HepG2 (cell line): ENCODE results near the gene MC1R. TPM values are rescaled to one million over a fixed set of nuclear protein-coding genes. Genes with fewer than 3 reads are reported as not detected.
A peak's percentile ranks its signal among the peaks of the same experiment; 100 is the strongest.

Experiments
- DR1 ChIP-seq: sonication (generic); formaldehyde crosslinking; IDR thresholded peaks from 2 replicates; pipeline ENCODE4 v1.8.0; 2021; ENCODE audit warnings: mild to moderate bottlenecking, missing genetic modification reagents, inconsistent platforms
- MAZ ChIP-seq, 2 experiments: sonication (generic) in 1 of 2; formaldehyde crosslinking in 1 of 2; IDR thresholded peaks; 2 replicates each; pipeline versions ENCODE4 v1.5.0 to v1.6.1; 2012 to 2020; ENCODE audit warnings: low read depth in 2 of 2, mild to moderate bottlenecking in 2 of 2, borderline replicate concordance in 1 of 2, improper control_type of control experiment in 1 of 2, low read length in 1 of 2, missing genetic modification reagents in 1 of 2, moderate library complexity in 1 of 2
- RBM39 ChIP-seq: fragments of 200-400 bp; formaldehyde crosslinking; IDR thresholded peaks from one replicate; pipeline ENCODE4 v1.6.1; 2018; ENCODE audit warnings: antibody characterized with exemption, mild to moderate bottlenecking, low read depth, low read length; ENCODE audit not compliant: poor library complexity, severe bottlenecking
- SNAI1 ChIP-seq: sonication (generic); formaldehyde crosslinking; IDR thresholded peaks from 2 replicates; pipeline ENCODE4 v1.5.0; 2020; ENCODE audit warnings: mild to moderate bottlenecking, missing genetic modification reagents, borderline replicate concordance
- ZKSCAN1 ChIP-seq: fragments of 150-350 bp; IDR thresholded peaks from 2 replicates; pipeline ENCODE4 v1.6.1; 2014; ENCODE audit warnings: low read length
- ZNF3 ChIP-seq: IDR thresholded peaks from 2 replicates; pipeline ENCODE4 v1.7.0; 2017; ENCODE audit warnings: inconsistent platforms
- ZNF543 ChIP-seq: sonication (generic); formaldehyde crosslinking; IDR thresholded peaks from 2 replicates; pipeline ENCODE4 v1.4.0; 2020; ENCODE audit warnings: mild to moderate bottlenecking, missing genetic modification reagents
- polyA plus RNA-seq, 8 experiments: library from polyadenylated mRNA; depleted of rRNA in 3 of 8; stranded (reverse) in 7 of 8; unstranded in 1 of 8; fragments of >200 nt; fragmentation: Illumina TruSeq in 4 of 8; extraction: Trizol in 4 of 8; gene quantifications; 2 replicates each; pipeline versions ENCODE4 v1.2.1 to v1.2.3, GENCODE V29; 2011 to 2016; ENCODE audit warnings: low read depth in 4 of 8, missing spikeins in 1 of 8, mixed read lengths in 1 of 8; ENCODE audit not compliant: insufficient read depth in 1 of 8
- total RNA-seq, 5 experiments: library from RNA; depleted of rRNA; stranded (reverse); fragments of >200 nt; fragmentation: Illumina TruSeq; extraction: Trizol; gene quantifications; 2 replicates each; pipeline ENCODE4 v1.2.3, GENCODE V29; 2016; ENCODE audit warnings: low read depth in 1 of 5
- TF ChIP-seq, protein P1 (sequence below): sonication (generic); formaldehyde crosslinking; IDR thresholded peaks from 2 replicates; pipeline ENCODE4 v1.4.0; 2020; ENCODE audit warnings: mild to moderate bottlenecking, missing genetic modification reagents
- TF ChIP-seq, protein P2 (sequence below), 2 experiments: fragments of 450-650 bp in 1 of 2; sonication (generic) in 1 of 2; formaldehyde crosslinking; IDR thresholded peaks; 2 replicates each; pipeline versions ENCODE4 v1.5.0 to v1.8.0; 2020 to 2022; ENCODE audit warnings: mild to moderate bottlenecking in 1 of 2, missing genetic modification reagents in 1 of 2
- TF ChIP-seq, protein P3 (sequence below): sonication (generic); formaldehyde crosslinking; IDR thresholded peaks from 2 replicates; pipeline ENCODE4 v1.5.1; 2020; ENCODE audit warnings: mild to moderate bottlenecking, missing genetic modification reagents

The MC1R gene
- total and polyA plus RNA-seq, 2 of the 13 experiments (the other 11 are each of a cell fraction or from before 2014, with no cell fraction given), result 9.1 to 14.8 TPM

DNA sequence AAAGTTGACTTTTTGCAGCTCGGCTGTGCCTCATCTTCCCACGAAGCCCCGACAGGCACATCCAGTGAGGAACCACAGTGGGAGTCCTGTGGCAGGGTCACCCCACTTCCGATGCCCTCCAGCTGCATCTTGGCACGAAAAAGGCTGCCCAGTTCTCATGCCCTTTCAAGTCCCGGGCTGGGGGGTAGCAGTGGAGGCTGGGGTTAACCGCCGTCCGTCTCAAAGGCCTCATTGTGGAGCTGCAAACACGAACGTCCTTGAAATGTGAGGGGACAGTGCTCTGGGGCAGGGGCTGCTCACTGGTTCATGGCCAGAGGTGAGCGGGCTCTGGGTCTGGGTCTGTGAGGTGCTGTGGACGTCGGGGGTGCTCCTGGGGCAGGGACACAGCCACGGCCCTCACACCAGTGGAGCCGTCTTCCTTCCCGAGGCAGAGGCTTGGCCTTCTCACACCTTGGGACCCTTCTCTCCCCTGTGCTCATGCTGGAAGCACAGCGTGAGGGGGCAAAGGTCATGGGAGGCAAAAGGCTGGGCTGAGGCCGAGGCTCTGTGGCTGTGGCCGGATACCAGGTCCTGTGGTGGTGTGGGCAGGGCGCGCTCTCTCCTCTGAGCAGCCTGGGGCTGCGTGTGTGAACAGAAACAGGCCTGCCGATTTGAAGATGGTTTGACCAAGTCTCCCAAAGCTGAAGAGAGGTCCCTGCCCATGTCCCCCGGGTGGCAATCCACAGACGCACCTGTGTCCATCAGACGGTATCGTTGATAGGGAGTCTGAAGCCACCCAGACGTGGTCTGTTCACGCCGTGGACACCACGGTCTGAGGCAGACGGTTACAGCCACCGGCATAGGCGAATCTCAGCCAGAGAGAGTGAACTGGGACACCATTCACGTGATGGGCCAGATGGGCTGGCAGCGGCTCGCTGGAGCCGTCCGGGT, 3.1 kb upstream of the MC1R start (continued):
- TF ChIP-seq, protein P1, sequence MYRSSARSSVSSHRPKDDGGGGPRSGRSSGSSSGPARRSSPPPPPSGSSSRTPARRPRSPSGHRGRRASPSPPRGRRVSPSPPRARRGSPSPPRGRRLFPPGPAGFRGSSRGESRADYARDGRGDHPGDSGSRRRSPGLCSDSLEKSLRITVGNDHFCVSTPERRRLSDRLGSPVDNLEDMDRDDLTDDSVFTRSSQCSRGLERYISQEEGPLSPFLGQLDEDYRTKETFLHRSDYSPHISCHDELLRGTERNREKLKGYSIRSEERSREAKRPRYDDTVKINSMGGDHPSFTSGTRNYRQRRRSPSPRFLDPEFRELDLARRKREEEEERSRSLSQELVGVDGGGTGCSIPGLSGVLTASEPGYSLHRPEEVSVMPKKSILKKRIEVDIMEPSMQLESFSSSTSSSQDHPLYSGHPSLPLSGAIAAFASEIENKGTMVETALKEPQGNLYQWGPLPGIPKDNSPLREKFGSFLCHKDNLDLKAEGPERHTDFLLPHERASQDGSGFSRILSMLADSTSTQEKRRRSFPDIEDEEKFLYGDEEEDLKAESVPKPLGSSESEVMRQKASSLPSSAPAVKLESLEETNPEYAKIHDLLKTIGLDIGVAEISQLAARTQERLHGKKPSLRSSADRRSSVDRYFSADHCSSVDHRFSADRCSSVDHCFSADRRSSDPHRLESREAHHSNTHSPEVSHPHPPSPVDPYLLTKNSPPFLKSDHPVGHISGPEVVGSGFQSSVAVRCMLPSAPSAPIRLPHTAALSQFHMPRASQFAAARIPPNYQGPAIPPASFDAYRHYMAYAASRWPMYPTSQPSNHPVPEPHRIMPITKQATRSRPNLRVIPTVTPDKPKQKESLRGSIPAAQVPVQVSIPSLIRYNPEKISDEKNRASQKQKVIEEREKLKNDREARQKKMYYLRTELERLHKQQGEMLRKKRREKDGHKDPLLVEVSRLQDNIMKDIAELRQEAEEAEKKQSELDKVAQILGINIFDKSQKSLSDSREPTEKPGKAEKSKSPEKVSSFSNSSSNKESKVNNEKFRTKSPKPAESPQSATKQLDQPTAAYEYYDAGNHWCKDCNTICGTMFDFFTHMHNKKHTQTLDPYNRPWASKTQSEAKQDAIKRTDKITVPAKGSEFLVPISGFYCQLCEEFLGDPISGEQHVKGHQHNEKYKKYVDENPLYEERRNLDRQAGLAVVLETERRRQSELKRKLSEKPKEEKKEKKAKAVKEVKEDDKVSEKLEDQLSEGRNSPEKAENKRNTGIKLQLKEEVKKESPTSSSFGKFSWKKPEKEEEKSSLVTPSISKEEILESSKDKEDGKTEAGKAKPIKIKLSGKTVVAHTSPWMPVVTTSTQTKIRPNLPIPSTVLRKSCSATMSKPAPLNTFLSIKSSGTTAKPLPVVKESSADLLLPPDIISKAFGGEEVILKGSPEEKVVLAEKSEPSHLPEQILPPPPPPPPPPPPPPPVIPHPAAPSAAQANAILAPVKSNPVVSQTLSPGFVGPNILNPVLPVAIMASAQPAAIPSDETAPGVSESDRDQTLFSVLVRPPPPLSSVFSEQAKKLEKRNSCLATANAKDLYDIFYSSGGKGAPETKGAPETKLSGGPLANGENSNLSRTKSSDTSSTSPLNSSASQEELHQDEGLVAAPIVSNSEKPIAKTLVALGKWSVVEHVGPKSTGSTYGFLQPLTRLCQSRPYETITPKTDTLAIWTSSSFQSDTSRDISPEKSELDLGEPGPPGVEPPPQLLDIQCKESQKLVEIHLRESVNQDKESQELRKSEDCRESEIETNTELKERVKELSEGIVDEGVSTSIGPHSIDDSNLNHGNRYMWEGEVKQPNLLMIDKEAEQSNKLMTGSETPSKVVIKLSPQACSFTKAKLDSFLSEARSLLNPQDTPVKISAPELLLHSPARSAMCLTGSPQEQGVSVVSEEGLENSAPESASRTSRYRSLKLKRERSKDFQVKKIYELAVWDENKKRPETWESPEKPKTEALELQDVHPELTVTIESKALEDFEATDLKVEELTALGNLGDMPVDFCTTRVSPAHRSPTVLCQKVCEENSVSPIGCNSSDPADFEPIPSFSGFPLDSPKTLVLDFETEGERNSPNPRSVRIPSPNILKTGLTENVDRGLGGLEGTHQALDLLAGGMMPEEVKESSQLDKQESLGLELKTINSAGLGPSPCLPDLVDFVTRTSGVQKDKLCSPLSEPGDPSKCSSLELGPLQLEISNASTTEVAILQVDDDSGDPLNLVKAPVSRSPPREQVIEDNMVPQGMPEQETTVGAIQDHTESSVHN (CRISPR knock-in tag), result peak; percentile 94; the same call in 1 of the 2 replicates
- TF ChIP-seq MAZ (IDR thresholded peaks at IDR 0.05; ENCODE audit: borderline replicate concordance, low read depth, low read length) (no peak), MAZ (CRISPR knock-in tag; IDR thresholded peaks at IDR 0.05; ENCODE audit: low read depth) (peak; percentile 83), ZNF3 (CRISPR knock-in tag) (no peak), ZKSCAN1 (no peak), DR1 (peak; percentile 83), ZNF543 (CRISPR knock-in tag) (no peak; the same call in 1 of the 2 replicates), SNAI1 (CRISPR knock-in tag) (no peak; the same call in 1 of the 2 replicates), RBM39 (peak; percentile 86)
- TF ChIP-seq, protein P2, sequence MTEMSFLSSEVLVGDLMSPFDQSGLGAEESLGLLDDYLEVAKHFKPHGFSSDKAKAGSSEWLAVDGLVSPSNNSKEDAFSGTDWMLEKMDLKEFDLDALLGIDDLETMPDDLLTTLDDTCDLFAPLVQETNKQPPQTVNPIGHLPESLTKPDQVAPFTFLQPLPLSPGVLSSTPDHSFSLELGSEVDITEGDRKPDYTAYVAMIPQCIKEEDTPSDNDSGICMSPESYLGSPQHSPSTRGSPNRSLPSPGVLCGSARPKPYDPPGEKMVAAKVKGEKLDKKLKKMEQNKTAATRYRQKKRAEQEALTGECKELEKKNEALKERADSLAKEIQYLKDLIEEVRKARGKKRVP (CRISPR knock-in tag; IDR thresholded peaks at IDR 0.05), result no peak
- TF ChIP-seq, protein P3, sequence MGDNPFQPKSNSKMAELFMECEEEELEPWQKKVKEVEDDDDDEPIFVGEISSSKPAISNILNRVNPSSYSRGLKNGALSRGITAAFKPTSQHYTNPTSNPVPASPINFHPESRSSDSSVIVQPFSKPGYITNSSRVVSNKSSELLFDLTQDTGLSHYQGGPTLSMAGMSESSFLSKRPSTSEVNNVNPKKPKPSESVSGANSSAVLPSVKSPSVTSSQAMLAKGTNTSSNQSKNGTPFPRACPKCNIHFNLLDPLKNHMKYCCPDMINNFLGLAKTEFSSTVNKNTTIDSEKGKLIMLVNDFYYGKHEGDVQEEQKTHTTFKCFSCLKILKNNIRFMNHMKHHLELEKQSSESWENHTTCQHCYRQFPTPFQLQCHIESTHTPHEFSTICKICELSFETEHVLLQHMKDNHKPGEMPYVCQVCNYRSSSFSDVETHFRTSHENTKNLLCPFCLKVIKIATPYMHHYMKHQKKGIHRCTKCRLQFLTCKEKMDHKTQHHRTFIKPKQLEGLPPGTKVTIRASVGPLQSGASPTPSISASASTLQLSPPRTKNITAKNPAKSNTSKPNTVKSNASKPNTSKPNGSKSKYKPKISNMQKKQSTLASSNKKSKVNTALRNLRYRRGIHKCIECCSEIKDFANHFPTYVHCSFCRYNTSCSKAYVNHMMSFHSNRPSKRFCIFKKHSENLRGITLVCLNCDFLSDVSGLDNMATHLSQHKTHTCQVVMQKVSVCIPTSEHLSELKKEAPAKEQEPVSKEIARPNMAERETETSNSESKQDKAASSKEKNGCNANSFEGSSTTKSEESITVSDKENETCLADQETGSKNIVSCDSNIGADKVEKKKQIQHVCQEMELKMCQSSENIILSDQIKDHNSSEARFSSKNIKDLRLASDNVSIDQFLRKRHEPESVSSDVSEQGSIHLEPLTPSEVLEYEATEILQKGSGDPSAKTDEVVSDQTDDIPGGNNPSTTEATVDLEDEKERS (CRISPR knock-in tag), result peak; percentile 72
